Measurements from ENCODE around the gene GPC3.

DNA sequence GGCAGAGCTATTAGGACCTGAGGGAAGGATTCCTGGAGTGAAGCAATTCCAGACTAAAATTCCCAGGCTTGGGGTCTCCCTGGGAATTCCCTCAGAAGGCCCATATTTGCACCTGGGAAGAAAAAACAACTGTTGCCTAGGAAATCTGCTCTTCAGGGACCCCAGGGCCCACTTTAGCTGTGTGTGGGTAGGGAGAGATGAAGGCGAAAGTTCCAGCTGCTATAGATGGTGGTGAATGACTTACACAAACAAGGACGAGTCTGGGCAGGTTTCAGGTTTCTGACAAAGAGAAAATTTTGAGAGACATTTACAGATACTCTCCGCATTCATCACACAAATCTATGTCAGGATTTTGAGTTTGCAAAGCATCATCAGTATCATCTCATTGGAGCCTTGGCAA is 126.1 kb downstream of the GPC3 start:
- TF ChIP-seq YY1 (IDR thresholded peaks at IDR 0.05; ENCODE audit: insufficient read depth, insufficient read length) (no peak), SUZ12 (IDR thresholded peaks at IDR 0.05; ENCODE audit: extremely low read depth, insufficient read depth, insufficient read length) (no peak)
